ENCODE measurements around the gene CIB4.

Gene CIB4

GRCh38 chr2:26640781-26641564 lies at the start of gene CIB4:
TSS of gene CIB4 (minus strand) at chr2:26641366. CDS start at chr2:26641314, 52 bp downstream.
- no peak for TF ChIP-seq CTCF (IDR thresholded peaks at IDR 0.05; ENCODE audit: low read length, missing control alignments)
- no peak for DNase-seq (ENCODE audit: low read depth)

GRCh38 chr2:26687801-26688200 lies 46.6 kb upstream of the CIB4 start:
- no peak for TF ChIP-seq CTCF (IDR thresholded peaks at IDR 0.05; ENCODE audit: low read length, missing control alignments)

More at GRCh38 chr2:26640781-26641564, at the start of gene CIB4:
- H3K4me3 ChIP-seq (replicated peaks; ENCODE audit: low read depth, low read length) = no peak within 1 kb of the TSS

GRCh38 chr2:26687328-26687727 lies 46.2 kb upstream of the CIB4 start:
- H3K4me3 ChIP-seq (replicated peaks; ENCODE audit: low read depth, low read length) = no peak overlapping the region
- DNase-seq (ENCODE audit: low read depth) = no peak
- TF ChIP-seq CTCF (IDR thresholded peaks at IDR 0.05; ENCODE audit: low read length, missing control alignments) = no peak

More at GRCh38 chr2:26687801-26688200, 46.6 kb upstream of the CIB4 start:
- no peak overlapping the region for H3K4me3 ChIP-seq (replicated peaks; ENCODE audit: low read depth, low read length)
- no peak for DNase-seq (ENCODE audit: low read depth)

- no peak for TF ChIP-seq CTCF (IDR thresholded peaks at IDR 0.05; ENCODE audit: low read length, missing control alignments)
- no peak overlapping the region for H3K4me3 ChIP-seq (replicated peaks; ENCODE audit: low read depth, low read length)
- DNase-seq (ENCODE audit: low read depth) = no peak
Observed at GRCh38 chr2:26685989-26686839, 45.0 kb upstream of the CIB4 start.

GRCh38 chr2:26685341-26685740 lies 44.2 kb upstream of the CIB4 start:
- no peak for TF ChIP-seq CTCF (IDR thresholded peaks at IDR 0.05; ENCODE audit: low read length, missing control alignments)

GRCh38 chr2:26683583-26683982 lies 42.4 kb upstream of the CIB4 start:
- no peak overlapping the region for H3K4me3 ChIP-seq (replicated peaks; ENCODE audit: low read depth, low read length)
- TF ChIP-seq CTCF (IDR thresholded peaks at IDR 0.05; ENCODE audit: low read length, missing control alignments) = no peak
- DNase-seq (ENCODE audit: low read depth) = no peak

More at GRCh38 chr2:26685341-26685740, 44.2 kb upstream of the CIB4 start:
- H3K4me3 ChIP-seq (replicated peaks; ENCODE audit: low read depth, low read length) = no peak overlapping the region
- no peak for DNase-seq (ENCODE audit: low read depth)

All from fibroblast of pulmonary artery (primary cell).